ENCODE results near the gene MRPS18B.
A peak's percentile ranks its signal among the peaks of the same experiment; 100 is the strongest.
"Not testable (repeated sequence)": the region's sequence is repeated elsewhere in the genome, so short reads cannot be mapped to it uniquely, and the experiment has no call there.

Gene MRPS18B

GRCh38 chr6:30664994-30665767, 47.5 kb downstream of the MRPS18B start:
- Histone ChIP-seq H3K27me3 (ENCODE audit: control insufficient read depth, insufficient read depth, low read length) (no peaks in the 10 kb centered on the region), H3K9ac (ENCODE audit: low read depth, low read length) (no peak overlapping the region), H3K9me3 (ENCODE audit: control insufficient read depth, insufficient read depth, low read length) (no peaks in the 10 kb centered on the region), H3K4me3 (ENCODE audit: low read depth, low read length) (no peak overlapping the region), H3K27ac (ENCODE audit: low read depth, low read length) (no peak overlapping the region), H3K36me3 (ENCODE audit: control insufficient read depth, insufficient read depth, low read length) (peaks cover 73% of the 10 kb centered on the region), H3K4me1 (ENCODE audit: control insufficient read depth, insufficient read depth, low read length) (no peaks in the 10 kb centered on the region)

- not testable (repeated sequence) for H3K9ac ChIP-seq (ENCODE audit: low read depth, low read length); H3K4me3 ChIP-seq (ENCODE audit: low read depth, low read length); H3K27me3 ChIP-seq (ENCODE audit: control insufficient read depth, insufficient read depth, low read length); H3K9me3 ChIP-seq (ENCODE audit: control insufficient read depth, insufficient read depth, low read length); H3K4me1 ChIP-seq (ENCODE audit: control insufficient read depth, insufficient read depth, low read length); H3K27ac ChIP-seq (ENCODE audit: low read depth, low read length)
- peaks cover 76% of the 10 kb centered on the region for H3K36me3 ChIP-seq (ENCODE audit: control insufficient read depth, insufficient read depth, low read length)
Measured at GRCh38 chr6:30666300-30666699, 48.7 kb downstream of the MRPS18B start.

GRCh38 chr6:30670760-30671527, 53.3 kb downstream of the MRPS18B start:
- Histone ChIP-seq H3K9ac (ENCODE audit: low read depth, low read length) (no peak overlapping the region), H3K27ac (ENCODE audit: low read depth, low read length) (no peak overlapping the region), H3K9me3 (ENCODE audit: control insufficient read depth, insufficient read depth, low read length) (no peaks in the 10 kb centered on the region), H3K4me3 (ENCODE audit: low read depth, low read length) (no peak overlapping the region), H3K36me3 (ENCODE audit: control insufficient read depth, insufficient read depth, low read length) (peaks cover 34% of the 10 kb centered on the region), H3K27me3 (ENCODE audit: control insufficient read depth, insufficient read depth, low read length) (no peaks in the 10 kb centered on the region), H3K4me1 (ENCODE audit: control insufficient read depth, insufficient read depth, low read length) (no peaks in the 10 kb centered on the region)

- H3K9me3 ChIP-seq (ENCODE audit: control insufficient read depth, insufficient read depth, low read length): no peaks in the 10 kb centered on the region
- no peaks in the 10 kb centered on the region for H3K27me3 ChIP-seq (ENCODE audit: control insufficient read depth, insufficient read depth, low read length)
- H3K4me3 ChIP-seq (ENCODE audit: low read depth, low read length): peak within 1 kb of the TSS; percentile 91
- peak within 1 kb of the TSS; percentile 43; the same call in 1 of the 2 replicates for H3K9ac ChIP-seq (ENCODE audit: low read depth, low read length)
- H3K36me3 ChIP-seq (ENCODE audit: control insufficient read depth, insufficient read depth, low read length): peaks cover 42% of the 10 kb centered on the region
- H3K4me1 ChIP-seq (ENCODE audit: control insufficient read depth, insufficient read depth, low read length): no peaks in the 10 kb centered on the region
- H3K27ac ChIP-seq (ENCODE audit: low read depth, low read length): peak within 1 kb of the TSS; percentile 76
Measured at GRCh38 chr6:30672445-30673253, 55.0 kb downstream of the MRPS18B start, which contains the start of gene DHX16. DHX16 (minus strand) TSS chr6:30673006; CDS start chr6:30672841, 165 bp downstream.

Data from HUES48 (cell line).